ENCODE measurements around the gene ZG16.

ZG16 gene

DNA sequence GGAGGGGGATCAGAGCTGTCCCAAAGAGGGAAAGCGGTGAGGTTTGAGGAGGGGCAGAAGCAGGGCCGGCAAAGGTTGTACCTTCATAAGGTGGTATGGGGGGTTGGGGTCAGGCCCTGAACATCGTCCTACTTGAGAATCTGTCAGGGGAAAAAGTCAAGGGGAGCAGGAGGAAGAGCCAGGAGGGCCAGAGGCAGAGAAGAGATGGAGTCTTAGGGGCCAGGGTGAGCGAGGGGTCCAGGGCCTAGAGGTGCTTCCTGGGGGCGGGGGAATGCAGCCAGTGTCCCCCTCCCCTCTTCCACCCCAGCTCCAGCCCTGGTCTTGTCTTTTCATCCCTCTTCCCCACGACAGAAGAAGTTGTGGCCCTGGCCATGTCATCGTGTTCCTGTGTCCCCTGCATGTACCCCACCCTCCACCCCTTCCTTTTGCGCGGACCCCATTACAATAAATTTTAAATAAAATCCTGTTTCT, 32.7 kb downstream of the ZG16 start:
- DNase-seq: no peak

DNA sequence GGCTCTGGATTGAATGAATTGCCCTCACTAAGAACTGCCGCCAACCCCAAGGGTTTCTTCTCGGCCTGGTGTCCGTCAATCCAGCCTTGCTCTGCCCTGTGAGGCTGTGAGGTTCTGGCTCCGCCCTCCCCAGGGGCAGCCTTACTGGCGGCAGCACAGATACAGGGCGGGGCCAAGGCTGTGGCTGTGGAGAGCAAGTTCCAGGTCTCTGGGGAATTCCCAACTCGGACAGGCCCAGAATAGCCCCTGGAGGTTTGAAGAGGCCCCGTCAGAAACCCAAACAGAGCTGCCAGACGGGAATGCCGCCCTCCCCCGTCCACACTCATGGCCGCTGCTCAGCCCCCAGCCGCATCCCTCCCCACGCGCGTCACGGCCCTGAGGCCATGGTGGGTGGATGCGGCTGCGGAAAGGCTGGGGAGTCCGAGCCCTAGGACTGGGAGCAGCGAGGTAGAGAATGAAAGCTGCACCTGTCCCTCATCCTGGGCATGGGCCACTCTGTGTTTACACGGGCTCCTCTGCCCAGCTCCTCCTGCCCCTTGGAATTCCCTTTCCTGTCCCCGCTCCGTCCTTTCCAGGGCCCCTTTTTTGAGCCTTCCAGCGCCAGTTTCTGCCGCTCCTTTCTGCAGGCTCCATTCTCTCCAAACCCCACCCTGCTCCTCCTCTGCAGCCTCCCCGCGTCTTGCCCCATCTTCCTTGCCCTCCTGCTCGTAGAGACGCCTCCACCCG, 33.3 kb downstream of the ZG16 start:
- DNase-seq: peak; percentile 63

DNA sequence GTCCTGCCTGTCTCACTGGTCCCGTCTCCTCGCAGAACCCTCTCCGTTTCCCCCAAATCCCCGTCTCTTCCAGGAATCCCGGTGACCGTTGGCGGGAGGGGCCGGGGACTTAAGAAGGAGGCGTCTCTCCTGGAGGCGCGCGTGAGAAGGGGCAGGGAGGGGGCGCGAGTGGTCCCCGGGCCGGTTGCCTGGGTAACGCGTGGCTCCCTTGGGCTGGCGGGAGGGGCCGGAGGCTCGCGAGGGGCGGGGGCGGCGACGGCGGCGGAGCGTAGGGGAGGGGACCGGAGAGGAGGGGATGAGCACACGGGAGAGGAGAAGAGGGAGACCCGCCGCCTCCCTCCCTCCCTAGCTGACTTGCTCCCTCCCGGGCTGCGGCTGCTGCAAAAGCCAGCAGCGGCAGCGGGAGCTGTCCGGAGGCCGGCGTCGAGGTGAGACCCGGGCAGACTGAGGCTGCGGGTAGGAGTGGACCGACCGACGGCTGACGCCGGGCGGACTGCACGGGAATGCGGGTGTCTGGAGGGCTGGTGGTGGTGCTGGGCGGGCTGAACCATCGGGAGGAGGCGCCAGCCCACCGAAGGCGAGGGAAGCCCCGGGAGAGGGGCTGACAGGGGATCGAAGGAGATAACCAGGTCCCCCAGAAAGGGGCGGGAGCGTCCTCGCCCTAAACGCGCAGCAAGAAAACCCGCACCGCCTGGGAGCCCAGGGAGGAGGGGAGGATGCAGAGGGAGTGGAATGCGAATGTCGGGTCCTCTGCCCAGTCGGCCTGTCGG, 34.0 kb downstream of the ZG16 start, which contains the start of gene PRRT2:
Gene PRRT2, plus strand, starts transcription at position 298 of the 770 bp plus-strand sequence. CDS start 862 bp downstream, outside the sequence.
- peak; percentile 20 for DNase-seq

- DNase-seq: no peak
Observed at GRCh38 chr16:29812754-29813643, 34.9 kb downstream of the ZG16 start.

DNA sequence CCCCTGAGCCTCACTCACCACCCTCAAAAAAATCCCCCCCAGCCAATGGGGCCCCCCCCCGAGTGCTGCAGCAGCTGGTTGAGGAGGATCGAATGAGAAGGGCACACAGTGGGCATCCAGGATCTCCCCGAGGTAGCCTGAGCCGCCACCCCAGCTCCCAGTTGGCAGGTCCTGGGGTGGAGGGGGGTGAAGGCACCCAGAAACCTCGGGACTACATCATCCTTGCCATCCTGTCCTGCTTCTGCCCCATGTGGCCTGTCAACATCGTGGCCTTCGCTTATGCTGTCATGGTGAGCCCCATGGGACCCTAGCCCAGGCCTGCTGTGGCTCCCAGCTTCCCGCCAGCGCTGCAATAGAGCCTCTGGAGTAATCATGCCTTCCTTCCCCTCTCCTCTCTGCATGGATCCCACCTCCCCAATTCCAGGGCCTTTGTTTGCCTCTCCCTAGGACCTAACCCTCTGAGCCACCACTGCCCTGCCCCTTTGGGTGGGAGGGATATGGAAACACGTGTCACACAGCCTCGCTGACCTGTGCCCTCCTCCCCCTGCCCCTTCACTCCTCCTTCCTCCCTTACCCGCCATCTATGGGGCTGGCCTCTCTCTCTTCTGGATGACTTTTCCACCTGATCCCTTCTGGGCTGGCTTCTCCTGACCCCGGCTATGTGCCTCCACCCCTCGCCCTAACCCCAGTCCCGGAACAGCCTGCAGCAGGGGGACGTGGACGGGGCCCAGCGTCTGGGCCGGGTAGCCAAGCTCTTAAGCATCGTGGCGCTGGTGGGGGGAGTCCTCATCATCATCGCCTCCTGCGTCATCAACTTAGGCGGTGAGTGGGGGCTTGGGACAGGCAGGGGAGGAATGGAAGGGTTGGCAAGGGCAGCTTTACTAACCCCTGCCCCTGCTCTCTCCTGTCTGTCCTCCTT, 35.8 kb downstream of the ZG16 start:
- no peak for DNase-seq

DNA sequence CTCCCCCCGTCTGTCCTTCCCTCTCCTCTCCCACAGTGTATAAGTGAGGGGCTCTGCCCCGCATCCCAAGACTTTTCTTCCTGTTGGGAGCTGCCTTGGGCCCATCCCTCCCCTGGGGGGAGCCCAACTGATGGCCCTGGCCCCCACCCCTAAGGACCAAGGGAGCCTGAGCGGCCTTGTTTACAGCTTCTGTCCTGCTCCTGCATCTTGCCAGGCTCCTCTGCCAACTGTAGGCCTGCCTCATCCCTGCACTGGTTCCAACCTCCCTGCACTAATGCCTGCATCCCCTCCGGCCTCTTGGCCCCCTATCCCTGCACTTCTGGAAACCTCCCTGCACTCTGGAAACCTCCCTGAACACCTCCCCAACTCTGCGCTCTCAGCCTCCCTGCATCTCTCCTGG, 36.5 kb downstream of the ZG16 start:
- DNase-seq: no peak

- DNase-seq: no peak
Observed at GRCh38 chr16:29815032-29815721, 37.1 kb downstream of the ZG16 start.

- DNase-seq: peak; percentile 97
Observed at GRCh38 chr16:29815793-29816693, 38.0 kb downstream of the ZG16 start, which contains the start of gene PAGR1. Gene PAGR1 (plus strand): TSS chr16:29816152. CDS start chr16:29816526, 374 bp downstream.

- no peak for DNase-seq
Observed at GRCh38 chr16:29816694-29817441, 38.8 kb downstream of the ZG16 start.

GRCh38 chr16:29818082-29818481, 40.0 kb downstream of the ZG16 start:
- no peak for DNase-seq

DNA sequence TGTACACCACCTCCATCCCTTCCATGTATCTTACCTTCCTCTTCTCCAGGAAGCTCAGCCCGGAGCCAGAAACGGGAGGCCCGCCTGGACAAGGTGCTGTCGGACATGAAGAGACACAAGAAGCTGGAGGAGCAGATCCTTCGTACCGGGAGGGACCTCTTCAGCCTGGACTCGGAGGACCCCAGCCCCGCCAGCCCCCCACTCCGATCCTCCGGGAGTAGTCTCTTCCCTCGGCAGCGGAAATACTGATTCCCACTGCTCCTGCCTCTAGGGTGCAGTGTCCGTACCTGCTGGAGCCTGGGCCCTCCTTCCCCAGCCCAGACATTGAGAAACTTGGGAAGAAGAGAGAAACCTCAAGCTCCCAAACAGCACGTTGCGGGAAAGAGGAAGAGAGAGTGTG, 41.5 kb downstream of the ZG16 start:
- no peak for DNase-seq

- DNase-seq: no peak
Observed at GRCh38 chr16:29820271-29820701, 42.2 kb downstream of the ZG16 start, which contains the start of gene MVP. Gene MVP (plus strand): TSS chr16:29820462. CDS start chr16:29830550, 10,088 bp downstream.

DNA sequence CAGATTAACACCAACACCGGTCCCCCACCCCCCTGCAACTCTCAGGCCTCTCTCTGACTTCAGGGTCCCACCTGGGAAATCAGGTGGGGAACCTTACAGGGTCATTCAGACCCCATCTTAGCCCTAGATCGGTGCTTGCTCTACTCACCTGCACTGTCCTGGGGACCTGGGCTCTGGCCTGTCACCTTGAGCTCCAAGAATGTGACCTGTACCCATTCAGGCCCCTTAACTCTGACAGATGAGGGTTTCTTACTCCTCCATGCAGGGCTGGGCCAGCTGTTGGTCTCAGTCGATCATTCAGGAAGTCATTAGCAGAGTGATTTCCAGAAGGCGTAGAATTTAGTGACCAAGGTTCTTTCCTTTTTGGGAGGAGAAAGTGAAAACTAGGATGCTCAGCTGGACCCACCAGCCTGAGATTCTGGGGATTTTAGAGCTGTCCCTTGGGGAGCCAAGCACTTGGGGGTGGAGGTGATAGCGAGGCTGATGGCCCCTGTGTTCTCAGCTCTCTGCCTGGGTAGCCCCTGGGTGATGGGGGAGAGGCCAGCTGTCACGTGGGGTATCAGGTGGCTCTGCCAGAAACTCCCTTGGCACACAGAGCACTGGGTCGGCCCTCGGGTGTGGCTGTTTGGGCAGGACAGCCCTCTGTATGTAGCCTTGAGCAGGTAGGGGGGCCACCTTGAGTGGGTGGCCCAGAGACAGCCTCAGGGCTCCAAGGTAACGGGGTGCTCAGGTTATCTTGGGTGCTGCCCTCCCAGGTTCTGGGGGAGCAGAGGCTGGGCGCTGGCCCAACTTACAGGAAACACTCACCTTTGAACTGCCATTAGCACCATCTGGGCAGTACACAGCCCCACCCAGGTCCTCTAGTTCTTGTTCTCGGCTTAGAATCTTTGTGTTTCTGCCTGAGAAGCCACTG, 42.9 kb downstream of the ZG16 start:
- DNase-seq: no peak

DNA sequence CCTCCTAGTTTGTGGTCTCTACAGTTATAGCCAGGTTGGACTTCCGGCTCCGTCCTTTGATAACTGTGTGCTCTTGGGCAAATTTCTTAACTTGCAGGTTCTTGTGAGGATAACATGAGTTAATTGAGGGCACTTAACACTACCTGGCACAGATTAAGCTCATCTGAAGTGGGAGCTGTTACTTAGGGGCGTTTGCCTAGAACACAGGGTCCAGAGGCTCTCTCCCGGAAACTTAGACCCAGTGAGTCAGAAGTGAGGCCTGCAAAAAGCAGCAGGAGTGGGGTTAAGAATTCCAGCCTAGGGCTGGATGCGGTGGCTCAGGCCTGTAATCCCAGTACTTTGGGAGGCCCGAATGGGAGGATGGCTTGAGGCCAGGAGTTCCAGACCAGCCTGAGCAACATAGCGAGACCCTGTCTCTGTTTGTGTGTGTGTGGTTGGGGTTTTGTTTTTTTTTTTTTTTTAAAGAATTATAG, 43.6 kb downstream of the ZG16 start:
- DNase-seq: no peak

DNA sequence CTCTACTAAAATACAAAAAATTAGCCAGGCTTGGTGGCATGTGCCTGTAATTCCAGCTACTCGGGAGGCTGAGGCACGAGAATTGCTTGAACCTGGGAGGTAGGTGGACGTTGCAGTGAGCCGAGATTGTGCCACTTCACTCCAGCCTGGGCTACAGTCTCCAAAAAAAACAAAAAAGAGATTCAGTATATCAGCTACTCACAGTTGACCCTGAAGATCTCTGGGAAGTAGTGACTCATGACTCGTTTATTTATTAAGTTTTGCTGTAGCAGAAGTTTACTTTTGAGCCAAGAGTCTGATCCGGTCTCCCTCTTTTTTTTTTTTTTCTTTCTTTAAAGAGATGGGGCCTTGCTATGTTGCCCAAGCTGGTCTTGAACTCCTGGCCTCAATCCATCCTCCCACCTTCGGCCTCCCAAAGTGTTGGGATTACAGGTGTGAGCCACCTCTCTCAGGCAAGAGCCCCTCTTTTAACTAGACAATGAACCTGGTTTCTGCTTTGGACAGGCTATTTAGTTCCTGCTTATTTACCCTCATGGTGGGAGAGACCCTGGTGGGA, 46.6 kb downstream of the ZG16 start:
- DNase-seq: no peak

DNA sequence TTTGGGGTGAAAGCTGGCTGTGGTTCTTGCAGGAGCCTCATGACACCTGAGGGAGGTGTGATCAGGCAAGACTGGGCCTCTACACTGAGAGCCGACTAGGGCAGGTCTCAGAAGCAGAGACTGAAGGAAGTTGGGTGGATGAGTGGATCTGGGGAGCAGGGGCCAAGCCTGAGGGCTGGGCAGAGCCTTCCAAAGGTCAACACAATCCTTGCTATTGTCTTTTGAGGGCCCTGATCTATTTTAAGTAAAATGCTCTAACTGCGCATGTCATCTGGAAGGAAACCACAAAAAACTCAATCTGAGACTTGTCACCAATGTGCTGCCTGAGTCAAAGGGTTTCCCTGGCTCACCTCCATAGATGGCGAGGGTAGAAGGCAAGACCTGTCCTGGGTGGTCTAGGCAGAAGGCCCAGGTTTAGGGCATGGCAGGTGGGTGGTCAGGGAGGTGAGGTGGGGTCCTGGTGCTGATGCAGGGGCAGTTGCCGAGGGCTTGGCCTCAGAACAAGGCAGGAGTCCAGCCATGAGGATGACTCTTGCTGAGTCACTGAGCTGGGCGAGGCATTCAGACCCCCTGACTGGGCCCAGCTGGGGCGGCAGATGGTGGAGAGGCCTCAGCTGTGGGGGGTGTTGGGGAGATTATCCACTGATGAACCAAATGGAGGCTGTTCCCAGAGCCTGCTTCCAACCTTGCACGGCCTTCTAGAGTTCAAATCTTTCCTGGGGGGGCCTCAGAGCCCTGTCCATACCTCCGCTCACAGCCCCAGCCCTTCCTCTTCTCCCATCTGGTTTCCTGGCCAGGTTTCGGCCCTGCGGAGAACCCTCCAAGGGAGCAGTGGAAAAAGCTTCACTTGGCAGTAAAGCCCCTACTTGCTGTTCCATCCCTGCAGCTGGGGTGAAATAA, 47.3 kb downstream of the ZG16 start:
- no peak for DNase-seq

DNA sequence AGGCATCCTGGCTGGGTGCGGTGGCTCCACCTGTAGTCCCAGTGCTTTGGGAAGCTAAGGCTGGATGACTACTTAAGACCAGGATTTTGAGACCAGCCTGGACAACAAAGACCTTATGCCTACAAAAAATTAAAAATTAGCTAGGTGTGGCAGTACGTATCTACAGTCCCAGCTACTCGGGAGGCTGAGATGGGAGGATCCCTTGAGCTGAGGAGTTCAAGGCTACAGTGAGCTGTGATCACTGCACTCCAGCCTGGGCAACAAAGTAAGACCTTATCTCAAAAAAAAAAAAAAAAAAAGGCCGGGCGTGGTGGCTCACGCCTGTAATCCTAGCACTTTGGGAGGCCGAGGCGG, 48.3 kb downstream of the ZG16 start:
- no peak for DNase-seq
